GM18502 (cell line): ENCODE measurements around the gene NPPB.

Source experiments
- ATAC-seq: cut with Tn5 transposase; IDR thresholded peaks from one replicate; pipeline ENCODE4 v1.9.1; 2021; ENCODE audit warnings: mild to moderate bottlenecking; ENCODE audit not compliant: unreplicated experiment, poor library complexity

The NPPB gene

DNA sequence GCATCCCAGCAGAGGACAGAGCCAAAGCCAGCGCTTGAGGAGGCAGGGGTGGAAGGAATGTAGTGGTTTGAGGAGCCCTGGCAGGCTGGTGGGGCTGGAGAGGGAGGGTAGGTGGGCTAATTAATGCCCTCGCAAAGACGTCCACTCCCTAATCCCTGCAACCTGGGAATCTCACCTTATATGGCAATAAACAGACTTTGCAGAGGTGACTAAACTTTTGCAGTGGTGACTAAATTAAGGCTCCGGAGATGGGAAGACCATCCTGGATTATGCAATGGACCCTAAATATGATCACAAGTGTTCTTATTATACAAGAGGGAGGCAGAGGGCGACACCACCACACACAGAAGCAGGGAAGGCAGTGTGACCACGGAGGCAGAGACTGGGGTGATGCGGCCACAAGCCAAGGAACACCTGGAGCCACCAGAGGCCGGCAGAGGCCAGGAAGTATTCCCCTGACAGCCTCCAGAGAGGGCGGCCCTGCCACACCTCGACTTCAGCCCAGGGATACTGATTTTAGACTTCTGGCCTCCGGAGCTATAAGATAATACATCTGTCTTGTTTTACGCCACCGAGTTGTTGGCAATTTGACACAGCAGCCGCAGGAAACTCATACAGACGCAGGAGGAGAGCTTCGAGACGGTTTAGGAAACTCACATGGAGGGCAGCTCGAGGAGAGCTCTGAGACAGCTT lies 23.1 kb upstream of the NPPB start:
- no peak for ATAC-seq

DNA sequence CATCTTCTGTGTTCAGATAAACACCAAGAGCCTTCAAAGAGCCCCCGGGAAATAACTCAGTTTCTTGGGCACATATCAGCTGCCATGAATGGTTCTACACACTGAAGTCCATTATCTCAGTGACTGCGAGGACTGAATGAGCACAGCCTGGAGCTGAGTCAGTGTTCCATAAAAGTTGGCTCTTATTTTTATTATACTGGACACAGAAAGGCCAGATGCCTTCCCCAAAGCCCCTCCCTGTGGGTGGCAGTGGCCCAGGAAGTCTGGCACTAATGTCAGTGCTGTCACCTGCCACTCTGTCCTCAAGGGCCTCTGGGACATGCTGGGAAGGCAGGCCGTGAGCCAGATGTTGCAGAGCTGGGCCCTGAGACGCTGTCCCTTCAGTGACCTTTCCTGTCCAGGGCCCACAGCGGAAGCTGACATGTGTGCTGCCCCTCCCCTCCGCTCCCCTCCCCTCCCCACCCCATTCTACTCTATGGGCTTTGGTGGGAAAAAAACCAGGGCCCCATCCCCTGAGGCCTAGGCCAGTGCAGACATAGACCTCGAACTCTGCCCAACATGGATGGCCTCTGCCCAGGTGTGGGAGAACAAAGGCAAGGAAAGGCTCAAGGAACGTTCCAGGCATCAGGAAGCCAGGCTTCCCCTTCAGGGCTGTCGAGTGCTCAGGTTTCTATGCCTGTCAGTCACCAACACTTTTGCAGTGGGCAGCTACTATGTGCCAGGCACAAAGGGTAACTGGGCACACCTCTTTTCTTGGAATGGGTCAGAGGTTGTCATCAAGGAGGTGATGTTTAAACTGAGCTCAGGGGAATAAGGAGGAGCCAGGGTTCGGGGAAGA lies 22.4 kb upstream of the NPPB start:
- ATAC-seq: no peak

- no peak for ATAC-seq
Measured at GRCh38 chr1:11880181-11880575, 21.4 kb upstream of the NPPB start.

DNA sequence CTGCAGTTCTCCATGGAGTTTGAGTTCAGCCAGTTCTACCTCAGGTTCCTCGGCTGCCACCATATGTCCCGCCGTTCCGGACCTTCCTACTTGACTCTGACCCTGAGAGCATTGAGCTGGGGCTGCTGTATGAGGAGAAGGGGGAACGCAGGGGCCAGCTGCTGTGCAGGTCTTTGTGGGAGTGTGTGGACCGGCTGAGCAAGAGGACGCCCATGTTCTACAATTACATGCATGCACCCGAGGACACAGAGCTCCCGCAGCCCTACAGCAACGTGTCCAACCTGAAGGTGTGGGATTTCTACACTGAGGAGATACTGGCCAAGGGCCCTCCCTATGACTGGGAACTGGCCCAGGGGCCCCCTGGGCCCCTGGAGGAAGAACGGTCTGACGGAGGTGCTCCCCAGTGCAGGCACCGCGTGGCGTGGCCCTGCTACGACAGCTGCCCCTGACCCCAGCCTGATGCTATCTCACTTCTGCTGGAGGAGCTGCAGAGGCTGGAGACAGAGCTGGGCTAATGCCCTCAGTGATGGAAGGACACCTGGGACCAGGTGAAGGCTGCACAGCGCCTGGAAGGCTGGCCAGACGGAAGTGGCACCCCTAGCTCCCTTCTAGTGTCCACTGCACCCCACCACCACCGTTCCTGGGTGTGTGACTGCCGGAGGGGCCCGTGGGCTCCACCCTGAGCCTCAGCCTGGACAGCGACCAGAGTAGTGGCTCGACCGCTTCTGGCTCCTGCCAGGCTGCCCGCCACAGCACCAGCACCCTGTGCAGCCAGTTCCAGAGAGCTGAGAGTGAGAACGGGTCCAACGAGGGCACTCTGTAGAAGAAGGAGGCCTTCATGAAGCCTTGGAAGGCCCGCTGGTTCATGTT lies 20.8 kb upstream of the NPPB start:
- ATAC-seq: no peak

DNA sequence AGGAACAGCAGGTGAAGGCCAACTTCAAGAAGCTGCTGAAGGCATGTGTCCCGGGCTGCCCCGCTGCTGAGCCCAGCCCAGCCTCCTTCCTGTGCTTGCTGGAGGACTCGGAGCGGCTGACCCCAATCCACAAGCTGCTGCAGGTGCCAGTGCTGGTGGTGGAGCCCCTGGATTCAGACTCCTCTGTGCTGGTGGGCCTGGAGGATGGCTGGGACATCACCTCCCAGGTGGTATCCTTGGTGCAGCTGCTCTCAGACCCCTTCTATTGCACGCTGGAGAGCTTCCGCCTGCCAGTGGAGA lies 20.1 kb upstream of the NPPB start:
- no peak for ATAC-seq

DNA sequence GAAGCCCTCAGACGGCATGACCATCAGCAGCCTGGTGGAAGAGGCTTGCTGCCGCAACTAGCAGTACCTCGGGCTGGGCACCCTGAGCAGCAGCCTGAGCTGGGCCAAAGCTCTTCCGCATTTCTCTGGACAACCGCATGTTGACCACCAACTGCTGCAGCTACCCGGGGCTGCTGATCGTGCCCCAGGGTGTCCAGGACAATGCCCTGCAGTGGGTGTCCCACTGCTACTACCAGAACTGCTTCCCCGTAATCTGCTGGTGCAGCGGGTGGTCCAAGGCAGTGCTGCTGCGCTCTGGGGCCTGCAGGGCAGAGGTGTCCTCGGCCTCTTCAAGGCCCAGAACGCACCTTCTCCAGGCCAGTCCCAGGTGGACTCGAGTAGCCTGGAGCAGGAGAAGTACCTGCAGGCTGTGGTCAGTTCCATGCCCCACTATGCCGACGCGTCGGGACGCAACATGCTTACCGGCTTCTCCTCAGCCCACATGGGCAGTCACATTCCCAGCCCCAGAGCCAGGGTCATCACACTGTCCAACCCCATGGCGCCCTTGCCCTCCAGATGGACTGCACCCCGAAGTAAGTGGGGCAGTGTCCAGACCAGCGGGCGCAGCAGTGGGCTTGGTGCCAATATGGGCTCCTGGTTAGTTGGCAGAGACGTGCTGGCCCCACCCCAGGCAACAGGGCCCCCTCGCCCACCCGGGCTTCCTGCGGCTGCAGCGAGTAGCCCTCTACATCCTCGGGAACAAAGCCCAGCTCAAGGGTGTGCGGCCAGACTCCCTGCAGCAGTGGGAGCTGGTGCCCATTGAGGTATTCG lies 19.5 kb upstream of the NPPB start:
- ATAC-seq: no peak

DNA sequence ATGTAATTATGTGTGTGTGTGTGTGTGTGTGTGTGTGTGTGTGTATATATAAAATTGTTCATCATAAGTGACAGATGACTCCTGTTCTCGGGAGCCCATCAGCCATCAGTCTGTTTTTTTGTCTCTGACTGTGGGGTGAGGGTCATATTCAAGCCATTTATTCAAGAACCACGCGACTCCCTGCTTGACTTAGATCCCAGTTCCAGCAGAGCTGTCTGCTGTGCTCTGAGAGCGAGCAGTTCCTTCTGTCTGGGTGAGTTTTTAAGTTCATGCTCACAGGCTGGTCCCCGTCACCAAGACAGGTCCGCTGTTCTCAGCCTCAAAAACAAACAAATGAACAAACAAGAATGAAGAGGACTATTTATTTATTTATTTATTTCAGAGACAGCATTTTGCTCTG lies 18.3 kb upstream of the NPPB start:
- no peak for ATAC-seq

DNA sequence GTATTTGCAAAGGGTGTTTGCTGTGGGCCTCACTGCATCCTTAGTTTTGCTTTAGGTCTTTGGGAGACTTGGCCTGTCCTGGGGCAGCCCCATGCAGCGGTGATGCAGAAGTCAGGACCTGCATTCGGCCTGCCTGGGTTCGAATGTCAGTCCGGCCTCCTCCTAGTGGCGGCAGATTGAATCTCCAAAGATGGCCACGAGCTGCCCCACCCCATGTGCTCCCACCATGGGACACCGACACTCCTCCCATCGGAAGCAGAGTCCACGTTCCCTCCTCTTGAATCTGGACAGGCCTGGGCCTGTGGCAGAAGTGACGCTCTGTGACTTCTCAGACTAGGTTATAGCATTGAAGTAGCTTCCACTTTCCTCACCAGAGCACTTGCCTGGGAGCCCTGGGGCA lies 16.3 kb upstream of the NPPB start:
- ATAC-seq: no peak

DNA sequence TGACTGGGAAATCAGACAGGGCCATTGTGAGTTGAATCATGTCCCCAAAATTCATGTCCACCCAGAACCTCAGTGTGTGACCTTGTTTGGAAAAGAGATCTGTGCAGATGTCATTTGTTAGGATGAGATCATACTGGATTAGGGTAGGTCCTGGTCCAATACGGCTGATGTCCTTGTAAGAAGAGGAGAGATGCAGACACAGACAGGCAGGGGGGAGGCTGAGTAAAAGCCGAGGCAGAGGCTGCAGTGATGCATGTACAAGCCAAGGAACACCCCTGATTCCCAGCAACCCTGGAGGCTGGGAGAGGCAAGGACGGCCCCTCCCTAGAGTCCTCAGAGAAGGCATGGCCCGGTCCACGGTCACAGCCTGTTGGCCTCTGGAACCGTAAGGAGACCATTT lies 15.9 kb upstream of the NPPB start:
- no peak for ATAC-seq

- ATAC-seq: no peak
Measured at GRCh38 chr1:11874258-11874562, 15.5 kb upstream of the NPPB start.

DNA sequence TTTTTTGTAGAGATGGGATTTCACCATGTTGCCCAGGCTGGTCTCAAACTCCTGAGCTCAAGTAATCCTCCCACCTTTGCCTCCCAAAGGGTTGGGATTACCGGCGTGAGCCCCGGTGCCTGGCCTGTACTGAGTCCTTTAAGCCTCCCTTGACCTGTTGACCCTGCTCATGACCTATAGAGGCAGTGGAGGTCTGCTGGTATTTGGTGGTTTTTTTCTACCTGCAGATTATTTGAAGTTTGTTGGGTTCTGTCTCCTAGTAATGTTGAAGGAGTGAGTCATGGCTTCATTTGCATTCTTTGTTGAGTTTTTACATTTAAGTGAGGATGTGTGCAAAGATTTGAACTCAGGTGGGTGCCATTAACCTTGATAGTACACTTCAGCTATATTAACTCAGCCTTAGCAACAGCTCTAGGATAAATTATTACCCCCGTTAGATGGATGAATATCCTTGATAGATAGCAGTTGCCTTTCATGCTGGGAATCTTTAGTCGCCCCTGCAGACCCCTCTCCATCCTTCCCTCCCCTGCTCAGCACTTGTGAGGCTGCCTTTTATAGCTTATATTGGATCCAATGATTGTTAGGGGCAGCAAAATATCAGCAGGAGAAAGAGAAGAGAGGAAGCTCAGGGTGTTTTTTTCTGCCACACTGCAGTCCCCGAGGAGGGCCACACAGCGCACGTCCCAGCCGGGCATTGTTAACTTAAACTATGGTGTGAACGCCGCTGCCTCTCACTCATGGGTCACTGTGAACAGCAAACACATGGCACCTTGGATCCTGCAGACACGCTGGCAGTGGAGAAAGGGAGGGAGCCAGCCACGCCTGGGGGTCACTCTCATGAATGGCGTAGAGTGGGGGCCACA lies 14.9 kb upstream of the NPPB start:
- no peak for ATAC-seq

DNA sequence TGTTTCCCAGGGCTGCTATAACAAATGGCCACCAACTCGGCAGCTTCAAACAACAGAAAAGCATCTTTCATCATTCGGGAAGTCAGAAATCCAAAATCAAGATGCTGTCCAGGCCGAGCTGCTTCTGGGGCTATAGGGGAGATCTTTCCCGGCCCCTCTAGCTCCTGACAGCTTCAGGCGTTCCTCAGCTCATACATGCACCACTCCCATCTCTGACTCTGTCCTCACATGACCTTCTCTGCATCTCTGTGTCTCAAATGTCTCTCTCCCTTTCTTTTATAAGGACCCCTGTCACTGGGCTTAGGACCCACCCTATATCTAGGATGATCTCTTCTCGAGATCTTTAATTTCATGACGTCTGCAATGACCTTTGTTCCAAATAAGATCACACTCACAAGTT lies 13.8 kb upstream of the NPPB start:
- ATAC-seq: no peak

- no peak for ATAC-seq
Measured at GRCh38 chr1:11869650-11870207, 11.0 kb upstream of the NPPB start.

- no peak for ATAC-seq
Measured at GRCh38 chr1:11869104-11869503, 10.4 kb upstream of the NPPB start.

- no peak for ATAC-seq
Measured at GRCh38 chr1:11868331-11868980, 9.7 kb upstream of the NPPB start.

- ATAC-seq: no peak
Measured at GRCh38 chr1:11862890-11863289, 4.1 kb upstream of the NPPB start.

GRCh38 chr1:11860587-11860986 lies 1.8 kb upstream of the NPPB start:
- ATAC-seq: no peak

GRCh38 chr1:11860083-11860482 lies 1.3 kb upstream of the NPPB start:
- no peak for ATAC-seq
